KMS-11 (cell line): ENCODE measurements around the gene CTBP2.

Experiments used
- H2AFZ ChIP-seq: fragments of 200-600 bp; sonication (generic); 2 replicates; pipeline ENCODE4 v1.6.1; 2016; ENCODE audit warnings: antibody characterized with exemption, mixed run types, low read depth
- H3K27ac ChIP-seq: fragments of 200-600 bp; sonication (generic); 2 replicates; pipeline ENCODE4 v1.6.1; 2016; ENCODE audit warnings: mild to moderate bottlenecking, mixed run types
- H3K27me3 ChIP-seq: fragments of 200-600 bp; sonication (generic); 2 replicates; pipeline ENCODE4 v1.6.1; 2017; ENCODE audit warnings: mild to moderate bottlenecking, low read depth, mixed run types, moderate library complexity; ENCODE audit not compliant: insufficient read depth
- H3K36me3 ChIP-seq: fragments of 200-600 bp; sonication (generic); 2 replicates; pipeline ENCODE4 v1.6.1; 2017; ENCODE audit warnings: mild to moderate bottlenecking, mixed run types; ENCODE audit not compliant: insufficient read depth
- H3K4me1 ChIP-seq: fragments of 200-600 bp; sonication (generic); 2 replicates; pipeline ENCODE4 v1.6.1; 2016; ENCODE audit warnings: mild to moderate bottlenecking, low read depth, mixed run types; ENCODE audit not compliant: poor library complexity, severe bottlenecking
- H3K4me2 ChIP-seq: fragments of 200-600 bp; sonication (generic); 2 replicates; pipeline ENCODE4 v1.7.0; 2016; ENCODE audit warnings: mild to moderate bottlenecking, mixed run types
- H3K4me3 ChIP-seq: fragments of 200-600 bp; sonication (generic); IDR thresholded peaks from 2 replicates; pipeline ENCODE4 v1.6.1; 2017; ENCODE audit warnings: low read depth, low read length, mixed read lengths; ENCODE audit not compliant: insufficient read depth
- H3K79me2 ChIP-seq: fragments of 200-600 bp; sonication (generic); 2 replicates; pipeline ENCODE4 v1.6.1; 2016; ENCODE audit warnings: low read depth, mixed run types; ENCODE audit not compliant: insufficient read depth
- H3K9ac ChIP-seq: fragments of 200-600 bp; sonication (generic); 2 replicates; pipeline ENCODE4 v1.6.1; 2016; ENCODE audit warnings: mild to moderate bottlenecking, mixed run types
- H4K20me1 ChIP-seq: fragments of 200-600 bp; sonication (generic); 2 replicates; pipeline ENCODE4 v1.6.1; 2016; ENCODE audit warnings: mild to moderate bottlenecking, mixed run types; ENCODE audit not compliant: insufficient read depth
- TF ChIP-seq, protein P1 (sequence below): fragments of 200-600 bp; sonication (generic); conservative IDR thresholded peaks from 2 replicates; pipeline ENCODE4 v1.6.1; 2017; ENCODE audit warnings: low read depth, mild to moderate bottlenecking, antibody characterized with exemption, low read length, moderate library complexity, mixed read lengths

CTBP2 gene

DNA sequence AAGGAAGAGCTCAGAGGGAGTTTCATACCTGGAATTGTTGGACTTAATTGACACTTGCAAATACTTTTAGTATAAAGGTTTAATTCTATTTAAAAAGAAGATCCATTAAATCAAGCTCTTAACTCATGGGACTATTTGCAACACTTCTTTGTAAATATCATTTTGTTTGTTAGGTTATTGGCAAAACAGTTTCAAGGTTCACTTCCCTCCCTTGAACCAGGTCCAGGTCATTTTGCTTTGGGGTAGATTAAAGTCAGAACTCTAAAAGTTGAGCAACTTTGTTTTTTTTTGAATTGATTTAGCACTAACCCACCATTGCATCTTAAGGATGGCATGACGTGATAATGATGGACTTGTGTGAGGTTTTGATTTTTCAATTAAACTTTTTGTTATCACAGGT, 172.6 kb downstream of the CTBP2 start:
- Histone ChIP-seq H2AFZ (no peak overlapping the region), H4K20me1 (no peaks in the 10 kb centered on the region), H3K27me3 (no peaks in the 10 kb centered on the region), H3K4me1 (peaks cover 60% of the 10 kb centered on the region), H3K4me3 (no peak overlapping the region), H3K27ac (no peak overlapping the region), H3K4me2 (peak overlapping the region; percentile 14; the same call in 1 of the 2 replicates), H3K9ac (no peak overlapping the region), H3K36me3 (0 out of 2 replicates have a peak, but pooled peaks cover 4% of the 10 kb centered on the region), H3K79me2 (no peaks in the 10 kb centered on the region; the same call in 1 of the 2 replicates)
- TF ChIP-seq, protein P1, sequence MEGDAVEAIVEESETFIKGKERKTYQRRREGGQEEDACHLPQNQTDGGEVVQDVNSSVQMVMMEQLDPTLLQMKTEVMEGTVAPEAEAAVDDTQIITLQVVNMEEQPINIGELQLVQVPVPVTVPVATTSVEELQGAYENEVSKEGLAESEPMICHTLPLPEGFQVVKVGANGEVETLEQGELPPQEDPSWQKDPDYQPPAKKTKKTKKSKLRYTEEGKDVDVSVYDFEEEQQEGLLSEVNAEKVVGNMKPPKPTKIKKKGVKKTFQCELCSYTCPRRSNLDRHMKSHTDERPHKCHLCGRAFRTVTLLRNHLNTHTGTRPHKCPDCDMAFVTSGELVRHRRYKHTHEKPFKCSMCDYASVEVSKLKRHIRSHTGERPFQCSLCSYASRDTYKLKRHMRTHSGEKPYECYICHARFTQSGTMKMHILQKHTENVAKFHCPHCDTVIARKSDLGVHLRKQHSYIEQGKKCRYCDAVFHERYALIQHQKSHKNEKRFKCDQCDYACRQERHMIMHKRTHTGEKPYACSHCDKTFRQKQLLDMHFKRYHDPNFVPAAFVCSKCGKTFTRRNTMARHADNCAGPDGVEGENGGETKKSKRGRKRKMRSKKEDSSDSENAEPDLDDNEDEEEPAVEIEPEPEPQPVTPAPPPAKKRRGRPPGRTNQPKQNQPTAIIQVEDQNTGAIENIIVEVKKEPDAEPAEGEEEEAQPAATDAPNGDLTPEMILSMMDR, result no peak

DNA sequence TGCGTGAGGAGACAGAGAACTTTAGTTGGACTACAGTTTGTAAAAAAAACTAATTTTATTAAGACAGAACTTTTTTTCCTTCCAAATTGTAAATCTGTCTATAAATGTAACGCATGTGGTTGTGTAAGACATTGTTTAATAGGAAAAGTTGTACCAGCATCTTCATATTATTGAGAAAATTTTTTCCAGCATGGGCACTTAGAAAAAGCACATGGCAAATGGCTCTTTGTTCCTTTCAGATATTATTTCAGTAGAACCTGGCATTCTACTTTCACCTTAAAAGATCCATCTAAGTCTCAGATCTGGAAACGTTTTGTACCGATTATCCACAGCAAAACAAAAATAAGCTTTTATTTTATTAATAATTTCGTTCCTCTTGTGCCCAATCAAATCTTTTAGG, 175.2 kb downstream of the CTBP2 start:
- H4K20me1 ChIP-seq, result no peaks in the 10 kb centered on the region
- no peak overlapping the region for H3K4me2 ChIP-seq
- no peak overlapping the region for H3K27ac ChIP-seq
- peaks cover 46% of the 10 kb centered on the region for H3K4me1 ChIP-seq
- H2AFZ ChIP-seq, result no peak overlapping the region
- H3K9ac ChIP-seq, result no peak overlapping the region
- no peaks in the 10 kb centered on the region for H3K27me3 ChIP-seq
- no peak overlapping the region for H3K4me3 ChIP-seq
- 0 out of 2 replicates have a peak, but pooled peaks cover 4% of the 10 kb centered on the region for H3K36me3 ChIP-seq
- no peaks in the 10 kb centered on the region; the same call in 1 of the 2 replicates for H3K79me2 ChIP-seq
- TF ChIP-seq, protein P1, result no peak

DNA sequence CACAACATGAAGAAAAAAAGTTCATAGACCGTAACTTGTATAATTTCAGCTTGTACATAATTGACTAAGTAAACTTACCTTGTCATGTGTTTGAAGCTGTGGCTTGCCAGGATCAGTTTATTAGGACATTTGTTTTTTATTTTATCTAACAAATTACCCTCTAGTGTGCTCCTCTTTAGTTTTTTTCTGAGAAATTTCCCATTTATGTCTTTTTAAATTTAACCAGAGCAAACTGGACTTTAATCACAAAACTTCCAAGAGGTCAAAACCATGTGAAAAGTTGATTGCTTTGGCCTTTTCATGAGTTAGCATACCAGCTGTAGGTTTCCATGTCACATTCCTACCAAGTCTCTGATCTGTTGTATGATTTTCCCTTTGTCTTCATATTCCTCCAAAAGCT, 176.0 kb downstream of the CTBP2 start:
- Histone ChIP-seq H3K79me2 (no peaks in the 10 kb centered on the region), H3K4me1 (peaks cover 39% of the 10 kb centered on the region), H3K27ac (no peak overlapping the region), H4K20me1 (no peaks in the 10 kb centered on the region), H3K36me3 (0 out of 2 replicates have a peak, but pooled peaks cover 4% of the 10 kb centered on the region), H3K9ac (no peak overlapping the region), H3K4me2 (no peak overlapping the region), H2AFZ (no peak overlapping the region), H3K27me3 (no peaks in the 10 kb centered on the region), H3K4me3 (no peak overlapping the region)
- TF ChIP-seq, protein P1, result no peak

DNA sequence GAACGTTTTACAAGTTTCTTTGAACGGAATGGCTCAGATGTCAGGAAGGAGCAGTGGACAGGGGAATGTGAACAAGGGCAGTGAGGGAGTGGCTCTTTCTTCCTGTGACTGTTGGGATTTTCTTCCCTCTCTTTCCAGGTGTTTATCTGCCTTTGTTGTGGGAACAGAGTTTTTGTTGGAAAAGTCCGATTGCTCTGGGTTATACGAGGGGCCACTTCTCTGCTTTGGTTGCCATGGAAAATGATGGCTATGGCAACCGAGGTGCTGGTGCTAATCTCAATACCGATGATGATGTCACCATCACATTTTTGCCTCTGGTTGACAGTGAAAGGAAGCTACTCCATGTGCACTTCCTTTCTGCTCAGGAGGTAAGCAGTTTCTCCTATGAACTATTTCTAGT, 177.0 kb downstream of the CTBP2 start:
- 0 out of 2 replicates have a peak, but pooled peaks cover 4% of the 10 kb centered on the region for H3K36me3 ChIP-seq
- peaks cover 39% of the 10 kb centered on the region for H3K4me1 ChIP-seq
- TF ChIP-seq, protein P1, result no peak
- H3K79me2 ChIP-seq, result no peaks in the 10 kb centered on the region
- no peak overlapping the region for H3K4me3 ChIP-seq
- H3K27ac ChIP-seq, result no peak overlapping the region
- H3K9ac ChIP-seq, result no peak overlapping the region
- H4K20me1 ChIP-seq, result no peaks in the 10 kb centered on the region
- no peak overlapping the region for H3K4me2 ChIP-seq
- no peak overlapping the region for H2AFZ ChIP-seq
- H3K27me3 ChIP-seq, result no peaks in the 10 kb centered on the region

DNA sequence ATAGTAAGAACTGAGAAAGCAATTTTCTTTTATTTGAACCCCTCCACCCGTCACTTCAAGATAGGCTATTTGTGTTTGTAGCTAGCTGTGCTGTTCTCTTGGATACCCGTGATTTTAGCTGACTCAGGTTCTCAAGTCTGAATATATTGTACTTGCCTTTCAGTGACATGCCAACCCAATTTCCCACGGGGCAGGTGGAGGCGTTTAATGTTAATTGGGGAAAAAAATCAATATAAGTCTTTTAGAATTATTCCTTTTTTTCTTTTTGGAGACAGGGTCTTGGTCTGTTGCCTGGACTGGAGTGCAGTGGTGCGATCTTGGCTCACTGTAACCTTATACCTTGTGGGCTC, 182.0 kb downstream of the CTBP2 start:
- H2AFZ ChIP-seq, result no peak overlapping the region
- TF ChIP-seq, protein P1, result no peak
- no peaks in the 10 kb centered on the region for H3K27me3 ChIP-seq
- H3K36me3 ChIP-seq, result no peaks in the 10 kb centered on the region
- H3K4me2 ChIP-seq, result peak overlapping the region; percentile 23; the same call in 1 of the 2 replicates
- H3K27ac ChIP-seq, result peak overlapping the region; percentile 10; the same call in 1 of the 2 replicates
- H3K4me3 ChIP-seq, result no peak overlapping the region
- H4K20me1 ChIP-seq, result no peaks in the 10 kb centered on the region
- no peaks in the 10 kb centered on the region for H3K79me2 ChIP-seq
- H3K4me1 ChIP-seq, result peaks cover 45% of the 10 kb centered on the region
- no peak overlapping the region for H3K9ac ChIP-seq
